ENCODE data around the gene RGS4.

DNA sequence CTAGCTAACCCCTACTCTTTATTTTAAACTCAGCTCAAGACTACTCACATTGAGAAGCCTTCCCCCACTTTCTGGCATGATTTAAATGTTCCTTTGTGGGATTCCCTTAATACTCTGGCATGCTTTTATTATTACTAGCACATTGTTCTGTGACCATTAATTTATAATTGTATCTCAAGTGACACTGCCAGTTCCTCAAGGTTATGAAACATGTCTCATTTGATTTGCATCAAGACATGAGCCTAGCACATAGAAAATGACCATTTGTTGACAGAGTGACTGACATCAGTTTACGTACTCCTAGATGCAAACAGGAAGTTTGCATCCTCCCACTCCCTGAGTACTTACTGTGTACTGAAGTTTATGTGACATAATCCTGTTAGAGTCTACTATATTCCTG, 15.2 kb downstream of the RGS4 start:
- TF ChIP-seq CTCF (IDR thresholded peaks at IDR 0.05): no peak
- TF ChIP-seq POLR2AphosphoS5 (IDR thresholded peaks at IDR 0.05): no peak
- no peak for TF ChIP-seq POLR2A (IDR thresholded peaks at IDR 0.05)
